GM23338 (cell line): ENCODE measurements around the gene SOAT1.

Experiments
- CTCF ChIP-seq, 2 experiments: fragments of 200-600 bp in 1 of 2; sonication (generic) in 1 of 2; conservative IDR thresholded peaks; 2 replicates each; pipeline versions ENCODE4 v1.5.1 to v1.6.1; 2016 to 2017; ENCODE audit warnings: antibody characterized with exemption in 2 of 2, low read depth in 2 of 2, mild to moderate bottlenecking in 2 of 2, moderate library complexity in 1 of 2
- EZH2 ChIP-seq: fragments of 200-600 bp; sonication (generic); IDR thresholded peaks from one replicate; pipeline ENCODE4 v1.8.0; 2017; ENCODE audit warnings: antibody characterized with exemption, mild to moderate bottlenecking, low read depth; ENCODE audit not compliant: unreplicated experiment
- EZH2phosphoT487 ChIP-seq: fragments of 200-600 bp; sonication (generic); IDR thresholded peaks from one replicate; pipeline ENCODE4 v1.8.1; 2018; ENCODE audit warnings: antibody characterized with exemption; ENCODE audit not compliant: unreplicated experiment
- POLR2AphosphoS5 ChIP-seq: IDR thresholded peaks from 2 replicates; pipeline ENCODE4 v1.6.1; 2016; ENCODE audit warnings: antibody characterized with exemption, low read depth
- REST ChIP-seq: IDR thresholded peaks from one replicate; pipeline ENCODE4 v1.6.1; 2018; ENCODE audit warnings: antibody characterized with exemption; ENCODE audit not compliant: unreplicated experiment

DNA sequence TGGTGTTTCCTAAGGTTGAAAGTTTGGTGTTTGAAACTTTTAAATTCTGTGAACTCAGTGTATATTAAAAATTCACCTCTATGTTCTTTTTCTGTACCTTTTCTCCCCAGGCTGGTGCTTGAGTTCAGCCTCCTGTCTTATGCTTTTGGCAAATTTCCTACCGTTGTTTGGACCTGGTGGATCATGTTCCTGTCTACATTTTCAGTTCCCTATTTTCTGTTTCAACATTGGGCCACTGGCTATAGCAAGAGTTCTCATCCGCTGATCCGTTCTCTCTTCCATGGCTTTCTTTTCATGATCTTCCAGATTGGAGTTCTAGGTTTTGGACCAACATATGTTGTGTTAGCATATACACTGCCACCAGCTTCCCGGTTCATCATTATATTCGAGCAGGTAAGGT, 47.3 kb downstream of the SOAT1 start:
- TF ChIP-seq REST = no peak
- TF ChIP-seq CTCF (conservative IDR thresholded peaks at IDR 0.05; ENCODE audit: low read depth in 2 of 2) = no peak
- TF ChIP-seq EZH2 = no peak
- TF ChIP-seq EZH2phosphoT487 = no peak
- no peak for TF ChIP-seq POLR2AphosphoS5
